ENCODE measurements around the gene SCN10A. TPM values are rescaled to one million over a fixed set of nuclear protein-coding genes. Genes with fewer than 3 reads are reported as not detected.

SCN10A gene
- total RNA-seq, 1 donor from 2014 or later: not detected

DNA sequence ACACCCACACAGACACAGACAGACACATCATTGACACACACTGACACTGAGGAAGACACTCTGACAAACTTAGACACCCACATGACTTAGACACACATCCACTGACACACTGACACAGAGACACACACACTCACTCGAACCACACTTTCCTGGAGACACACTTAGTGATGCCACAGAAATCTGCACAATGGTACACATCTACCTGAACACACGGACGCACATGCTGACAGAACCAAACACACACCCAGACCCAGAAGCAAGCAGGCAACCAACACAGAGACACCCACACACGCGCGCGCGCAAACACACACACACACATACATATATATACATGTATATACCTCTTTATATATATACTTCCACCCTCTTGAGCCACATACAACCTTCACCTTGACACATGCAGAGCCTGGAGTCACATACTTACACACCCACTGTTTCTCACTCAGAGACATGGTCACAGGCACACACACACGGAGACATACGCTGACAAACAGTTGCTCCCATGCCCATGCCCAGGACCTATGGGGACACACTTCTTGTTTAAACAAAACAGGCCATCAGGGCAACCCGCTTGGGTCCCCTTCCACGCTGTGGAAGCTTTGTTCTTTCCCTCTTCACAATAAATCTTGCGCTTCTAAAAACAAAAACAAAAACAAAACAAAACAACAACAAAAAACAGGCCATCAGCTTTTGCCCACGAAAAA, 165.6 kb downstream of the SCN10A start:
- peak; percentile 15 for DNase-seq

DNA sequence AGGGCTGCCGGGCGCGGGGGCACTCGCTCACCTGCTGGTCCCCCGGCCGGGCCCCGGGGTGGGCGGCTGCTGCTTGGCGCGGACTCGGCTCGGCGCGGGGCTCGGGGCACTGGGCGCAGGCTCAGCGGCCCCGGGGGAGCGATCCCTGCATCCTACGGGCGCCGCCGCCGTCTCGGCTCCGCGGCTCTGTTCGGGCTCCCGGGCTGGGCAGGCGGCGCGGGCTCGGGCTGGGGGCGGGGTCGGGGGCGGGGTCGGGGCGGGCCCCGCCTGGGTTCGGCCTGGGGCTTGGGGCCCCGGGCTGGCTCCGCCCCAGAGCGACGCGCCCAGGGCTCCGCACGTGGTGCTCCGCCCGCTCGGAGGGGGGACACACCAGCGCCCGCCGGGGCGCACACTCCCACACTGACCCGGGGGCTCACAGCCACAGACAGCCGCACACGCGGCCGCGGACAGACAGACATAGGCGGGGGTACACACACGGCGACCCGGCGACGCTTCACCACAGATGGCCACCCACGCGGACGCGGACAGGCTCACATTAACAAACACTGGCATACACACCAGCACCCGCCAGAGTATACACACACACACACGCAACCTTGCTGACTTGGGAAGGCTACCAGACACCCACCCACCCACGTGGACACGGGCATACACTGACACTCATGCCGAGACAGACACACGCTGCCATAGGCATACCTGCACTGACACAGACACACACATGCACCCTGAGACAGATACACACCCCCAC, 166.3 kb downstream of the SCN10A start, which contains the start of gene SCN5A:
Gene SCN5A (minus strand): TSS at position 188 of the 748 bp plus-strand sequence. CDS start 16,380 bp downstream, outside the sequence.
- DNase-seq: peak; percentile 51

DNA sequence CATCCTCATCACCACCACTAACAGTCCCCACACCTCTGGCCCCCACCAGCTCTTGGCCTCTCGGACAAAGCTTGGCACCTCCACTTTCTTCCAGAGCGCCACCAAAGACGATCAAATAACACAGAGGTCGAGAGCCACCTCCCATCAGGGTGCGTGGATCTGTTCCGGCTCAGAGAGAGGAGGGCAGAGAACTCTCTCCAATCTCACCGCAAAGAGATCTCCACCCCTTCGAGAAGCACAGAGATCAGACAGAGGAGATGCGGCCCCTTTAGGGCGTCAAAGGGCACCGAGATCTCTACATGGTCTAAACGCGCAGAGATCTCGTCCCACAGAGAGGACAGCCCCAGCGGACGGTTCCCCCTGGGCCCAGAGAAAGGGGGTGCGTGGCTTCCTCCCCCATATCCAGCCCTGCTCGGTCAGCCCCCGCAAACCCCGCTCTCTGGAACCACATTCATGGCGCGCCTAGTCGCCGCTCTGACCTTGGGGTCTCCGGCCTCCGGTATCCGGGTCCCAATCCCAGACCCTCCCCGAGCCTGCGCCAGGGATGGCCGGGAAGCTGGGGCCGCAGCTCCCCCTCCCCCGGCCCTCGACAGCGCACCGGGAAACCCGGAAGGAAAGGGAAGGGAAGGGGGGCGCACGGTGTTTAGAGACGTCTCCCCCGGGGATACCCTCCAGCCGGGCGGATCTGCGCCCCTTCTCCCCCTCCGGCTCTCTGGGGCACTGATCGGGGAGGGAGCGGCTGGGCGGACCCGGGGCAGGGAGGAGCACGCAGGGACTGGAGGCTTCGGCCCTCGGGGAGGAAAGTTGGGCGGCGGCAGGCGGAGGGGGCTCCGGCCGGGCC, 167.1 kb downstream of the SCN10A start:
- DNase-seq: no peak

DNA sequence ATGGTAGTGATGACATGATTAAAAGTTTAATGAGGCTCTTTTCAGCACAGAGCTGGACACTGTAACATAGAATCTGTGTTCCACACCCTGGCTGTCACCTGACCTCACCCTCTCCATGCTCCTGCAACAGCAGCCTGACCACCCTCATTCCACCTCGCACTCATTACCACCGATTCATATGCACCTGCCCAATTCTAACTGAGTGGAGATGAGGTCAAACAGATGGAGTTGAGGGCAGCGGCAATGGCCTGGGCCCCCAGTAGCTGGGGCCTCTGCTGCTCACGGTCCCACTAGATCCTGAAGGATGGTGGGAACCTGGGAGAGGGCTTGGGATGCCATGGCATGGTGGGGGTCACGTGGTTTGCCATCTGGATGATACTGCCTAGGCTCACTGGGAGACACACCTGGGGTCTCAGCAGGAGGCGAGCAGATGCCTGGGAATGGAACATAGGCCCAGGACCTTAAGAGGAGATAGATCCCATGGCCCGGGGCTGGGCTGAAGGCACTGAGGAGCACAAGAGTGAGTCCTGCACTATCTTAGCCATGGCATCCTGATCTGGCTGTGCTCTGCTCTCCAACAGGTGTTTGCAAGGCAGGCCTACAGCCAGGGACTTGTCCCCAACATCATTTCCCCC, 167.9 kb downstream of the SCN10A start:
- DNase-seq: no peak

DNA sequence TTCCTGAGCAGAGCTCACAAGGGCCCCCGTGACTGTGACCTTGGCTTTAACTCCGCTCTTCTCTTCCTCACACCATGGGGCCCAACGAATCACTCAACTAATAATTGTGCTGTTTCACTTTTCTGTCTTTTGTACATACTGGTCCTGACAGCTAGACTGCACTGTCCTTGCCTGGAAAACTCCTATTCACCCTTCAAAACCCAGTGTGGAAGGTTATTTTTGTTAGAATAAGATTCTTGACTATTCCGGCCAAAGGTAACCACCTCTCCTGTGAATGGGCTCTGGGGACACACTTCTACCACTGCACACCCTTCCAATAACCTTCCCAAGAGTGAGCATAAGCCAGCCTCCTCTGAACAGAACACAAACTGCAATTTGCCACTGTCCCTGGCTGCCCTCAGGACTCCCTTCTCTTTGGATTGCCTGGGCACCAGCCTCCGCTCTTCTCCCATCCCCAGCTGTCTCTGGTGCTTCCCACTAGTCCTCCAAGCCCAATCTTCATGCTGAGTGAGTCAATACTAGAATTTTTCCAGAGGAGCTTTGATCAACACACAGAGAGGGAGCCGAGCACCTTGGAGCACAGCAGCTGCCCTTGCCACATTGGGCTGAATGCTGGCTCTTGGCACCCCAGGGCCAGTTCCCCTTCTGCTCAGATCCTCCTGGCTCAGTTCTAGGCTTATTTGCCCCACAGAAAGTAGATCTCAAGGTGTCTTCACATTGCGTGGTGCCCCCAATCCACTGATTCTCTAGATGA, 168.6 kb downstream of the SCN10A start:
- DNase-seq: no peak

Other genes with a start within 250 kb of the SCN10A start
- gene SCN5A, start 166.5 kb downstream of the SCN10A start, total RNA-seq: 6.5 and 12.0 TPM in 2 replicates
- gene SCN11A, start 235.7 kb upstream of the SCN10A start, total RNA-seq: under 0.01 TPM in 1 of 2 replicates, not detected in the other
- 52.3 and 57.3 TPM in 2 replicates for gene WDR48, start 235.8 kb upstream of the SCN10A start, total RNA-seq